IPS DF 19.7 (cell line): Measurements from ENCODE around the gene CDK9.
A peak's percentile ranks its signal among the peaks of the same experiment; 100 is the strongest.
"Not testable (repeated sequence)": the region's sequence is repeated elsewhere in the genome, so short reads cannot be mapped to it uniquely, and the experiment has no call there.

Experiments
- DNase-seq: peaks from one replicate; pipeline ENCODE4 v3.0.0-alpha.2; 2013; ENCODE audit warnings: low read depth, low spot score

Gene CDK9

DNA sequence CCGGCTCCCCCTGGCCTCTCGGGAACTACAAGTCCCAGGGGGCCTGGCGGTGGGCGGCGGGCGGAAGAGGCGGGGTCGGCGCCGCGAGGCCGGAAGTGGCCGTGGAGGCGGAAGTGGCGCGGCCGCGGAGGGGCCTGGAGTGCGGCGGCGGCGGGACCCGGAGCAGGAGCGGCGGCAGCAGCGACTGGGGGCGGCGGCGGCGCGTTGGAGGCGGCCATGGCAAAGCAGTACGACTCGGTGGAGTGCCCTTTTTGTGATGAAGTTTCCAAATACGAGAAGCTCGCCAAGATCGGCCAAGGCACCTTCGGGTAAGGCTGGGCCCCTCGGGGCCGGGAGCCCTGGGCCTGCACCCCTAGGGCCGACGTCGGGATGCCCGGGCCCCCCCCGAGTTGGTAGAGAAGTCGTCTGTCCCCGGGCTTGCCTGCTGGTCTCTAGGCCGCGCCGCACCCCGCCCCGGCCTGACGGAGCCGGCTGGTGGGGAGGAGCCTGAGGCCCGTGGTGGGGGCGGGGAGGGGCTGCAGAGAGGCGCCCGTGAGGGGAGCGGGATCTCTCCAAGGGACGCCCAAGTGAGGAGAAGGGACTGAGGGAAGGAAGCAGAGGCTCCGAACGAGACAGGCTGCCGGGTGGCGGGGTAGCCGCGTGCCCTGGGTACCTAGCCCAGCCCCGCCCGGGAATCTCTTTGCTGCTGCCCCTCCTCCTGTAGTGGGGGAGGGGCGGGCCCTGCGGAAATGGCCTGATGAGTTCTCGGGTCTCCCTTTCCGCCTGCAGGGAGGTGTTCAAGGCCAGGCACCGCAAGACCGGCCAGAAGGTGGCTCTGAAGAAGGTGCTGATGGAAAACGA lies at the start of gene CDK9:
Gene CDK9, plus strand, starts transcription at position 102 of the 840 bp plus-strand sequence. Its CDS starts 115 bp downstream, at position 217.
- DNase-seq: no peak

DNA sequence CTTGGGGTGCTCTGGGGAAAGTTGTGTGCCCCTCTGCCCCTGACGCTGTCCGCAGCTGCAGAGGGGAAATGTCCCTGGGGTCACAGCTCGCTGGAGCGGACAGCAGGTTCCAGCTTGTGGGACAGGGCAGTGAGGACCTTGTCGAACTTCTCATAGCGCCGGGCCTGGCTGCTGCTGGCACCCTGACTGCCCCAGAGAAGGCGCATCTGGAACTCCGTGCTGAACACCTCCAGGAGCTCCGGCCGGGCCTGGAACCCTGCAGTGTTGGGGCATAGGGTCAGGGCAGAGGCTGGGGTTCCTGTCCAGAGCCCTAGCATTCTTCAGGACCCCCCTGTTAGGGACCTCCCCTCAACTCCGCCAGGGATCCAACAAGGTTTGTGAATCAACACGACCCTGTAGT lies 47.2 kb upstream of the CDK9 start:
- no peak for DNase-seq

DNA sequence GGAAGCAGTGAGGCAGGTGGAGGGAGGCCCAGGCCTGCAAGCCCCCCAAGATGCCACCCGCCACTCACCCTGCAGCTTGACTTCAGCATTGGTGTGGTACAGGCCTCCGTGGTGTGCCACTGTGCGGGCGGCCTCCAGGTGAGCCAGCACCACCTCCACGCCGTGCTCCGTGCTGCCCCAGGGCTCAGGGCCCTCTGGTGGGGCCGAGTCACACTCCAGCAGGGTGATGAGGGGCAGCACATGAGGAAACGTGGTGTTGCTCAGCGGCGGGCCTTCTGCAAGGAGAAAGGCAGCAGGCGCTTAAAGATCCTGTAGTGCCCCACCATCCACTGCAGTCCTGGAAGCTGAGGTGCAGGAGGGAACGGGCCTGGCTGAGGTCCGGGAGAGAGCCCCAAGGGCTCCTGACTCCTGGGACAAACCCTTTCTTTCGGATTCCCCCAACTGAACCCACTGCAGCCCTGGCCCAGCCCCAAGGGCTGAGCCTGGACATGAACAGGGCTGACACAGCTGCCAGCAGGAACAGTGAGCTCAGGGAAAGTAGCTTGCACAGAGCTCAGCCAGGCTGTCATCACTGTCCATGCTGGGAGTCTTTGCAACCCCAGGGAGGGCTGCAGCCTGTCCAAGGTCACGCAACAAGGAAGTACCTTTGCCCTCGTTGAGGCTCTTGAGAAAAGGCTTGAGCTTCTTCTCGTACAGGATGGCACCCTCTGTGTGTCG lies 46.1 kb upstream of the CDK9 start:
- DNase-seq: no peak

DNA sequence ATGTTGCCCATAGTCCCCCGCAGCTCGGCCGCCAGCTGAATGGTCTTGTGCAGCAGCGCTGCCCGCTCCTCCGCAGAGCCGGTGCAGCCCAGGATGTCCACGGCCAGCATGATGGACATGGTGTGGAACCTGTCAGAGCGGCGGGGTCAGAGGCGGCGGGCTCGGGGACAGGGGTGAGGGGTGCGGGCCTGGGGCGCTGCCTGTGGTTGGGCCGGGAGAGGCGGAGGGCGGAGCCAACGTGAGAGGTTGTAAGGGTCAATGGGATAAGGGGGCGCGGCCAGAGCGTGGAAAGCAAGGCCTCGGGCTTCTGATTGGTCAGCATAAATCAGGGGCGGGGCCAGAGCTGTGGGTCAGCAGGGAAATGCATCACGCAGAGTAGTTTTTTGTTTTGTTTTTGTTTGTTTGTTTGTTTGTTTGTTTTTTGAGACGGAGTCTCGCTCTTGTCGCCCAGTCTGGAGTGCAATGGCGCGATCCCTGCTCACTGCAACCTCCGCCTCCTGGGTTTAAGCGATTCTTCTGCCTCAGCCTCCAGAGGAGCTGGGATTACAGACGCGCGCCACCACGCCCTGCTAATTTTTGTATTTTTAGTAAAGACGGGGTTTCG lies 43.9 kb upstream of the CDK9 start:
- DNase-seq: peak; percentile 80

DNA sequence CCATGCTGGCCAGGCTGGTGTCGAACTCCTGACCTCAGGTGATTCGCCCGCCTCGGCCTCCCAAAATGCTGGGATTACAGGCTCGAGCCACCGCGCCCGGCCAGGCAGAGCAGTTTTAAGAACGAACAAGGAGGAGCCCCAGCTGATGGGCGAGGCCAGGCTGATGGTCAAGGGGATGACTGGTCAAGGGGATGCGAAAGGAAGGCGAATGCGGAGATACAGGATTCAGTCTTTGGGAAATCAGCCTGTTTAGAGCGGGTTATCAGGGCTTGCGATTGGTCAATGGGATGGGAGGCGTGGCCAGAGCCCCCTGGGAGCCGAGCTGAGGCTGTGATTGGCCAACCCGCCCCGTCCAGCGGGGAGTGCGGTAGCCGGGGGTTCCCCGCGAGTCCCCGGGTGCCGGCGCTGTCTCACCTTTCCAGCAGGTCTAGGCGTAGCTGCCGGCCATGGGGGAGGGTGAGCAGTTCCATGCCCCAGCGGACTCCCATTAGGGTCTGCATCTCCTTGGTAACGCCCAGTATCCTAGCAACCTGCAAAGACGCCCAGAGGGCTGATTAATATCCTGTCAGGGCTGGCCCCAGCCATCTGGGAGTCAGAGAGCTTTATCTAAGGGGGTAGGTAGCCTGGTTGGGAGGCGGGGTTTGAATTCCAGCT lies 43.3 kb upstream of the CDK9 start:
- peak; percentile 86 for DNase-seq

DNA sequence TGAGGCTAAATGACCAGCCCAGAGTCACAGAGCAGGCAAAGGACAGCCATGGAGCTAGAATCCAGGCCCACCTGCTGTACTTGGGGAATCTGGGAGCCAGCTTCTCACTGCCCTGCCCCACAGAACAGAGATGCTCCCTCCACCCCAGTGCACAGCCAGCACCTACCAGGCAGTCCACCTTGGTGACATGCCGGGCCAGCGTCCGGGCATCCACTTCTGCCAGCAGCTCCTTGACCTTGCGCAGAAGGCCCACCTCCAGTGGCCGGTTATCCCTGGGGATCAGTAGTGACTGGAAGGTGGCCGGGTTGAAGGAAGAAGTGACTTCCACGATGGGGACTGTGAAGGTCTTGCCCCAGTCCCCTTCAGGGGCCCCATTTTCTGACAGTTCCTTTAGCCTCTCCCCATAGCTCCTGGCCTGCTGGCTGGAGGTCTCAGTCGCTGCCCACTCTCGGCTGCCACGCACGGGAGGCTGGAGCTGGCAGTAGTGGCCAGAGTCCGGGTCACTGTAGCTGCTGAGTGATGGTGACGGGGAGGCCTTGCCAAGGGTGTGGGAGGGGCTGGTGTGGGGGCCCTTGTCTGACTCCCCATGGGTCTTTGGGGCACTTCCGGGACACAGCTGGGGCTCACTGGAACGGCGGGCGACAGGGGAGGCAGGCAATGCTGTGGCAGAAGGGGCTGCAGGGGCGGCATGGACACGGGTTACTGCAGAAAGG lies 41.3 kb upstream of the CDK9 start:
- DNase-seq: no peak

DNA sequence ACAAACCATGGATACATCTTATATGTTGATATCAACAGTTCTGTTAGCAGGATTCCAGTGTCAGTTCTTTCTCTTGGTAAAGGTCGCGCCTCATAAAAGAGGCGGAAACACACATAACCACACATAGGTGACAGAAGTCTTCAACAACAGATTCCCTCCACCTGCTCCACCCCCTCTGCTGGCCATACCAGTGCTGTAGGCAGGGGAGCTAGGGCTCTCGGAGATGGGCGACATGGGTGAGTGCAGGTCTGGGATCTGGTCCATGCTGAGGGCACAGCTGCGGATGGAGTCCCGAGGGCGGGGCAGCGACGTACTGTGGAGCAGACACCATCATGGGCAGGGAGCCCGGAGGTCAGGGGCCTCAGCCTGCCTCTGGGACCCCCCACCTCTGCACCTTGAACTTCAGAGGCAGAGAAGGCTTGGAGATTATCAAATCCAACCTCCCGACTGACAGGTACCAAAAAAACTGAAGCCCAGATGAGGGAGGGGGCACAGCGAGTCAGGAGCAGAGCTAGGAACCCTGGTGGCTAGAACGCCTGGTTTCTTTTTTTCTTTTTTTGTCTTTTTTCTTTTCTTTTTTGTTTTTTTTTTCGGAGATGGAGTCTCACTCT lies 38.8 kb upstream of the CDK9 start:
- no peak for DNase-seq

DNA sequence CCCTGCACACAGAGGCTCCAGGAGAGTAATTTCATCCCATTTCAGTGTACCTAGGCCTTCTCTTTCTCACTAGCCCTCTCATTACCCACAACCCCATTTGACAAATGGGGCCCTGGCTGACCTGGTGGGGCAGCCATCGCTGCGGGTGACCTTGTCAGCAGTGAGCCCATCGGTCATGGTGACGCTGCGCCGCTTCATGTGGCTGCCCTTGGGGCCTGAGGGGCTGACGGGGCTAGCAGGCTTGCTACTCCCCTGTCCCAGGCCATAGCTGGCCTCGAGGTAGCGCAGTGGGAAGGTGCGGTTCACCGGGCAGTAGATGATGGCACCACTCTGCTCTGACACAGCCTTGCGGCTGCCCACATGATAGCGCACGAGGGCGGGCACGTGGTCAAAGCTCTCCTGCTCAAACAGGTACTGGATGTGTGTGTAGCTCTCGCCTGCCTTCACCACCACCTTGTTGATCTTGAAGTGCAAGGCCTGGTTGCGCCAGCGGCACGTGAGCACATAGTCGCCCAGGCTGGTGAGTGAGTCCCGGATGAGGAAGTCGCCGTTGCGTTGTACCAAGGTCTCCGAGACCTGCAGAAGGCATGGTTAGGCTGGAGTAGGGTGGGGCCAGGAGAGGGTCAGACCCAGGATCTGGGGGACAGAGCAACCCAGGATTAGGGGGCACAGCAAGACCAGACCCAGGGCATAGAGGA lies 36.6 kb upstream of the CDK9 start:
- no peak for DNase-seq

DNA sequence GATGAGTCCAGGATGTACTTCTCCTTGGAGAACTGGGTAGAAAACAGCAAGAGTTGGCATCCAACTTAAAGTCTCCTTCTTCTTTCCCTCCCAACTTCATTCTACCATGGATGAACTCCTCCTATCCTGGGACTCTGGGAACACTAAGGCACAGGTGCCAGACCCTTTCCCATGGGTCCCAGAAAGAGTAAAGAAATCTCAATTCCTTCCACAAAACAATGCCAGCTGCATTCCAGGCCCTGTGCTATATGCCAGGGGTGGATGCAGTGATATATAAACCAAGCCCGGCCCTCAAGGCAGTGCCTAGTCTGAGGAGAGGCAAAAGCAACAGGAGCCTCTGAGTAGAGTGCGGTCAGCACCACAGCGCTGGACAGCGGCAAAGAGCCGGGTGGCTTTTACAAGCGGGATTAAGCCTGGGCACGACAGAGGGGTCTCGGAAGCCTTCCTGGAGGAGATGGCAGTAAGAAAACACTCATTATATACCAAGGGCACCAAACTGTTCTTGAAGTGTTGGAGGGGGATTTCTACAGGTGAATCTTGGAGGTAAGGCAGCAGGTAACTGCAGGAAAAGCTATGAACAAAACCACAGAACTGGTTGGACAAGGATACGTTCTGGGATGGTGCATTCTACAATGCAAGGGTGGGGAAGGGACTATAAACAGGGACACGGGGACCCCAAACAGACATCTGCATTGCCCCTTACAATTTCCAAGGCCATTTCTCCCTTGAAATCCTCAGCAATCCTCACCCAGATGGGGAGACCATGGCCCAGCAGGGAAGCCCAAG lies 34.4 kb upstream of the CDK9 start:
- DNase-seq: no peak

DNA sequence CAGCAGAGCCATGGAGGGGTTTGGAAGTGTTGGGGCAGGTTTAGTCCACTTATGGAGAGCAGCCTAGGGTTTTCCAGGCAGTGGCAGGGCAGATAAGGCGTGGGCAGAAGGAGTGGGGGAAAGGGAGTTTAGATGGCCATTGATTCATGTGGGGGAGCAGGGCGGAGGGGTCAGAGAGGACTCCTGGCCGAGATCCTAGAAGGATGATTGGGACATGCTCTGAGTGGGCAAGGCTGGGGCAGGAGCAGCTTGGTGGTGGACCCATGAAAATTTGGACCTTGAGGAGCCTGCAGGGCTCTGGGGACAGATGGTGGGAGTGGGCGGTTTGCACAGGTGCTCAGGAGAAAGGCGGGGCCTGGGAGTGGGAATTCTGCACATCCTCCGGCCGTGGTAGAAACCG lies 32.7 kb upstream of the CDK9 start:
- no peak for DNase-seq

DNA sequence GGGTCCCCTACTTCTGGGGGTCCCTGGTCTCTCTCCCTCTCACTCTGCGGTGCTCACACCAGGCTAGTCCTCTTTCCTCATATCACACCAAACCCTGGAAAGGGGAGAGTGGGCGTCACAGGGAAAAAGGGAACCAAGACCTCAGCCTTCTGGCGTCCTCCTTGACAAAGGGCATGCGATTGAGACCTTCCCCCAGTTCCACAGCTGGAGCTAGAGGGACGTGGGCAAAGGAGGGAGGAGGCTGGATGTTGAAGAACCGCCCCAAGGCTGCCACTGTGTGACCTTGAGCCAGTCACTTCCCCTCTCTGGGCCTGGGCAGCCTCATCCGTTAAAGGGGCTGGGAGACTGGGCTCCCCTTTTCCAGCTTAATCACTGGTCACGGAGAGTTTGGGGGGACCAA lies 32.2 kb upstream of the CDK9 start:
- DNase-seq: no peak

DNA sequence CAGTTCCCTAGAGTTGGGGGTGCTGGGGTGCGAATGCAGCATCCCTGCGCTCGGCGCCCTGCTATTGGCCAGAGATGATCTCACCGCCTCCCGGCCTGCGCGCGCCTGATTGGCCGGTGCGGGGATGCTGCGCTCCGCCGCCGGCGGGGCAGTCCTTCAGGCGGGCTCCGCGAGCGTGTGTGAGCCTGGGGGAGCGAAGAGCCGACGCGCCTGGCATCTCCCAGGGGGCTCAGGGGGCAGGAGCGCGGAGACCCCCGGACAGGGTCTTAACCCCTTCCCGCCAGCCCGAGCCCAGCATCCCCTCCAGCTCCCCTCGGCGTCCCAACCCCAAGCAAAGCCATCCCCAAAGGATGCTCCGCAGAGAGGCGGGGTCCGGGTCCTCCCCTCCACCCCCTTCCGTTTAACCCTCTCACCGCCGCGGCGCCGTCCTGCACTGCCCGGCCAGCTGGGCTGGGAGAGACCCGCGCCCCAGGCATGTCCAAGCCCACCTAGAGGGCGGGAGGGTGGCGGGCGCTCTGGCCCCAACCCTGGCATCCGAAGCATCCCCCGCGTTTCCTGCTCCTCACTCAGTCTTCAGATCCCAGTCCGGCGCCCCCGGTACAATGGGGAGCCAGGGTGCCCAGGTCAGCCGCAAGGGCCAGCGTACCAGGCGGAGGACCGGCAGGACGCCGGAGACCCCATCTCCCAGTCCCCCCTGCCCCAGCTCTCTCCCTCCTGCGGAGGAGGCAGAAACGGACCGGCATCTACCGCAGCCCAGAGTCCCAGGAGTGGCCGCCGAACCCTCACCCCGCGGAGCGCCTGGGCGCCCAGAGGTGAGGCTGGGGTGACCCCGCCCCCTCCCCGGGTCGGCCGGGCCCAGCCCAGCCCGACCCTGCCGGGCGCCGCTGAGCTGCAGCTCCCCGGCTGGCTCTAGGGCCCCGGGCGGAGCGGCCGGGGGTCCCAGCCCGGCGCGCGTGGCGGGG lies 31.5 kb upstream of the CDK9 start:
- DNase-seq: no peak

DNA sequence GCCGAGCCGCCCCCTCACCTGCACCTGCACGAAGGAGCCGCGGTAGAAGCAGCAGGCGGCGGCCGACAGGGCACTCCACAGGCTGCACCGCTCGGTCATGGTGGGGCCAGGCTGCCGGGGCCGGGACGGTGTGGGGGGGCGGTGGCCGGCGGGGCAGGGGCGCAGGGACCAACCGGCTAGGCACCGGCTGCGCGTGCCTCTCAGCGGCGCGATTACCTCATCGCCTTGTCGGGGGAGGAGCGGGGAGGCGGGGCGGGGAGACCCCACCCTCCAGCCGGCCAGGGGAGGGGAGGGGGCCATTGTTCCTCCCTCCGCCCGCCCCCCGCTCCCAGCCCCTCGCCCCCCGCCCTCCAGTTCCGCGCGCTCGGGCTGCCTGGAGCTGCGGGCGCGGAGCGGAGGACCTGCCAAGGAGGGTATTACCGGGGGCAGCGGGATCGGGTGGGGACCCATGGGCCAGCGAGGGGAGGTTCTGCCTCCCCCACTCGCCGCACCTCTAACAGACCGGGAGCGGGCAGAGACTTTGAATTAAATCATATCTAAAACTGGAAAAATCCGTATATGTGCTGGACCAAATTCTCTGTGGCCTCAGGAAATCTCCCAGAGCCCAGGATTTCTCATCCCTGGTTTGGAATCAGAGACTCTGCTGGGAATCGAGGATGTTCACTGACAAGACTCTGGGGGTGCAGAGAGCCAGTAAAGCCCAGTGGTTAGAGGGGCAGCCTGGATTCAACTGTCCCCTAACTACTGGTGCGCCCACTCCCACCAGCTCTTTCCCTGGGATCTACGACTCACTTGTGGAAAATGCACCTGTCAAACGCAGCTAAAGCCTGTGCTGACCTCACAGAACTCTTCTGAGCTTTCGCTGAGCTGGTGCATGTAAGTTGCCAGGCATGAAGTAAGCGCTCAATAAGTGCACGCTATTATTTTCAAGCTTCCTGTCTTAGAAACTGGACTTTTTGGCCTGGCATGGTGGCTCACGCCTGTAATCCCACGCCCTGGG lies 30.5 kb upstream of the CDK9 start:
- no peak for DNase-seq

DNA sequence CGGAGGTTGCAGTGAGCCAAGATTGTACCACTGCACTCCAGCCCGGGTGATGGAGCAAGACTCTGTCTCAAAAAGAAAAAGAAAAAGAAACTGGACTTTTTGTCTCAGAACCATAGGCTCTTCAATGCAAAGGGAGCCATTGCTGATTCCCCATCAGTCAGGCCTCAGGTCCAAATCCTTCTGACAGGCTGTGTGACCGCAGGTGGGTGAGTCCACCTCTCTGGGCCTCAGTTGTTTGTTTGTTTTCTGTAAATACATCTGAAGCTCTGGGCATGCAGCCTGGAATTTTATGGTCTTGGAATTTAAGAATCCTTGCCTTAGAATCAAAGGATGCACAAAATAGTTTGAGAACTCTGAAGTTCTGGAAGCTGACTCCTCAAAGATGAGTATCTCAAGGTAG lies 29.6 kb upstream of the CDK9 start:
- DNase-seq: no peak

DNA sequence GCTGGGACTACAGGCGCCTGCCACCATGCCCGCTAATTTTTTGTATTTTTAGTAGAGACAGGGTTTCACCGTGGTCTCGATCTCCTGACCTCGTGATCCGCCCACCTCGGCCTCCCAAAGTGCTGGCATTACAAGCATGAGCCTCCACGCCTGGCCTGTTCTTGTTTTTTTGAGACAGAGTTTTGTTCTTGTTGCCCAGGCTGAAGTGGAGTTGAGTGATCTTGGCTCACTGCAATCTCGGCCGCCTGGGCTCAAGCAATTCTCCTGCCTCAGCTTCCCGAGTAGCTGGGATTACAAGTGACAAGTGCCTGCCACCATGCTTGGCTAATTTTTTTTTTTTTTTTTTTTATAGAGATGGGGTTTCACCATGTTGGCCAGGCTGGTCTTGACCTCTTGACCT lies 29.1 kb upstream of the CDK9 start:
- not testable (repeated sequence) for DNase-seq

DNA sequence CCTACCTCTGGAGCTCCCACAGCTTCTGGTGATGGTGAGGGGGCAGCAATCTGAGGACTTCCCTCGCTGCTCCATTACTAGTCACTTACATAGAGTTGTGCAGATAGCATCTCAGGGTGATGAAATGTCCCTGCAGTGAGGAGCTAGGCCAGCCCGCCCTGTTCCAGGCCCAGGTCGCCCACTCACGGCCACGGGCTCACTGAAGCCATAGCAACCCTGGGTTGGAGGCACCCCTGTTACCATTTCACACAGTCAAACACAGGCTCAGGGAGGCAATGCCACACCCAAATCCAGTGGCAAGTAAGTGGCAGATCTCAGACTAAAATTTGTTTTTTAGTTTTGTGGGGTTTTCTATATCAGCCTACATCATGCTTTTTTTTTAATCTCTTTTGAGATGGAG lies 27.0 kb upstream of the CDK9 start:
- DNase-seq: no peak

DNA sequence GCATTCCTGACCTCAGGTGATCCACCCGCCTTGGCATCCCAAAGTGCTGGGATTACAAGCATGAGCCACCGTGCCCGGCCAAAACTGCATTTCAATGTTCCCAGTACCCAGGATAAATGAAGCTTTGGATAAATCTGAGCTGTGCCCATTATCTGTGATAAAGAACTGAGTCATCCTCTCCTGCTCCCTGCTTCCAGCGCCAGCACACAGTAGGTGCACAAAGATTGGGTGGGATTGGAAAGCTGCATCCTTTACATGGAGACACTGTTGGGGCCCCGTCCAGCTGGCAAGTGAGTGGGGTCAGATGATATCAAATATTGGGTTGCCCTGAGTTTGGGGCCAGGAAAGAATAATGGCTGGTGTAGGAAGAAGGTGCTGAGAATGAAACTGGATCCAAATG lies 24.8 kb upstream of the CDK9 start:
- no peak for DNase-seq
